ENCODE measurements around the gene CD47.

CD47 gene

GRCh38 chr3:108090701-108091497 lies at the start of gene CD47:
Gene CD47, minus strand, starts transcription at chr3:108091031. Its CDS starts 123 bp downstream, at chr3:108090908.
- H3K4me3 ChIP-seq (ENCODE audit: low read length), result peak within 1 kb of the TSS; percentile 81
- TF ChIP-seq ZNF274 (IDR thresholded peaks at IDR 0.05; ENCODE audit: low read depth, low read length), result no peak

GRCh38 chr3:108137460-108137814 lies 46.6 kb upstream of the CD47 start:
- no peak overlapping the region for H3K4me3 ChIP-seq (ENCODE audit: low read length)

GRCh38 chr3:108136561-108137459 lies 46.0 kb upstream of the CD47 start:
- no peak overlapping the region for H3K4me3 ChIP-seq (ENCODE audit: low read length)
- TF ChIP-seq ZNF274 (IDR thresholded peaks at IDR 0.05; ENCODE audit: low read depth, low read length), result no peak

More at GRCh38 chr3:108137460-108137814, 46.6 kb upstream of the CD47 start:
- no peak for TF ChIP-seq ZNF274 (IDR thresholded peaks at IDR 0.05; ENCODE audit: low read depth, low read length)

GRCh38 chr3:108134555-108134880 lies 43.7 kb upstream of the CD47 start:
- no peak for TF ChIP-seq ZNF274 (IDR thresholded peaks at IDR 0.05; ENCODE audit: low read depth, low read length)
- H3K4me3 ChIP-seq (ENCODE audit: low read length), result no peak overlapping the region

GRCh38 chr3:108133858-108134554 lies 43.2 kb upstream of the CD47 start:
- 0 out of 2 replicates have a peak overlapping the region, but pooled peaks have one; percentile 4 for H3K4me3 ChIP-seq (ENCODE audit: low read length)
- no peak for TF ChIP-seq ZNF274 (IDR thresholded peaks at IDR 0.05; ENCODE audit: low read depth, low read length)

GRCh38 chr3:108133048-108133369 lies 42.2 kb upstream of the CD47 start:
- TF ChIP-seq ZNF274 (IDR thresholded peaks at IDR 0.05; ENCODE audit: low read depth, low read length), result no peak
- H3K4me3 ChIP-seq (ENCODE audit: low read length), result peak overlapping the region; percentile 20; the same call in 1 of the 2 replicates

- no peak for TF ChIP-seq ZNF274 (IDR thresholded peaks at IDR 0.05; ENCODE audit: low read depth, low read length)
- no peak overlapping the region for H3K4me3 ChIP-seq (ENCODE audit: low read length)
These were observed 40.8 kb upstream of the CD47 start for GRCh38 chr3:108131475-108132134.

- no peak overlapping the region for H3K4me3 ChIP-seq (ENCODE audit: low read length)
- no peak for TF ChIP-seq ZNF274 (IDR thresholded peaks at IDR 0.05; ENCODE audit: low read depth, low read length)
These were observed 40.1 kb upstream of the CD47 start for GRCh38 chr3:108130701-108131474.

- no peak overlapping the region for H3K4me3 ChIP-seq (ENCODE audit: low read length)
- TF ChIP-seq ZNF274 (IDR thresholded peaks at IDR 0.05; ENCODE audit: low read depth, low read length), result no peak
These were observed 39.4 kb upstream of the CD47 start for GRCh38 chr3:108130236-108130635.

GRCh38 chr3:108127301-108127988 lies 36.6 kb upstream of the CD47 start:
- peak overlapping the region; percentile 69; the same call in 1 of the 2 replicates for H3K4me3 ChIP-seq (ENCODE audit: low read length)
- no peak for TF ChIP-seq ZNF274 (IDR thresholded peaks at IDR 0.05; ENCODE audit: low read depth, low read length)

GRCh38 chr3:108126348-108126747 lies 35.5 kb upstream of the CD47 start:
- TF ChIP-seq ZNF274 (IDR thresholded peaks at IDR 0.05; ENCODE audit: low read depth, low read length), result no peak
- H3K4me3 ChIP-seq (ENCODE audit: low read length), result peak overlapping the region; percentile 51

- TF ChIP-seq ZNF274 (IDR thresholded peaks at IDR 0.05; ENCODE audit: low read depth, low read length), result no peak
- peak overlapping the region; percentile 51 for H3K4me3 ChIP-seq (ENCODE audit: low read length)
These were observed 34.8 kb upstream of the CD47 start for GRCh38 chr3:108125550-108126071.

Measured in GM08714 (cell line).